ENCODE measurements around the gene CMTM4. TPM values are rescaled to one million over a fixed set of nuclear protein-coding genes. Genes with fewer than 3 reads are reported as not detected.

The CMTM4 gene
- polyA plus RNA-seq, 1 donor (not counting 4 experiments of a cell fraction or from before 2014, with no cell fraction given): 23.1 TPM

- H3K4me3 ChIP-seq (ENCODE audit: control insufficient read depth in 2 of 3, extremely low read depth in 1 of 3, insufficient read depth in 2 of 3, low read depth in 1 of 3, low read length in 3 of 3): no peak overlapping the region
- H4K20me1 ChIP-seq (ENCODE audit: control insufficient read depth, extremely low read depth, insufficient read depth, low read length): no peaks in the 10 kb centered on the region
- FAIRE-seq (no peak), DNase-seq (ENCODE audit: low read depth, low spot score) (no peak)
- H3K79me2 ChIP-seq (ENCODE audit: control insufficient read depth, insufficient read depth, low read length): no peaks in the 10 kb centered on the region
- H3K4me1 ChIP-seq (ENCODE audit: control insufficient read depth, extremely low read depth, insufficient read depth, low read length): peaks cover 24% of the 10 kb centered on the region
- no peak overlapping the region for H3K9ac ChIP-seq (ENCODE audit: control insufficient read depth, extremely low read depth, insufficient read depth, low read length)
- no peak overlapping the region for H3K27ac ChIP-seq (ENCODE audit: control insufficient read depth, insufficient read depth, low read length)
- dilution Hi-C loops (cut with MboI; ENCODE audit: extremely low pct_ligation_motif_present, low sequenced_read_pairs): no loop called here
- peak overlapping the region; percentile 28 for H3K4me2 ChIP-seq (ENCODE audit: control insufficient read depth, extremely low read depth, insufficient read depth, low read depth, low read length)
- H2AFZ ChIP-seq (ENCODE audit: control insufficient read depth, low read length): no peak overlapping the region
- H3K9me3 ChIP-seq (ENCODE audit: control insufficient read depth, low read depth, low read length): no peaks in the 10 kb centered on the region
- TF ChIP-seq EZH2 (IDR thresholded peaks at IDR 0.05; ENCODE audit: low read length): no peak
- no peak for TF ChIP-seq CTCF (optimal IDR thresholded peaks at IDR 0.05 in 1 of 3, IDR thresholded peaks at IDR 0.05 in 1 of 3, conservative IDR thresholded peaks at IDR 0.05 in 1 of 3; ENCODE audit: extremely low read depth in 1 of 3, insufficient read depth in 2 of 3, low read length in 3 of 3)
- H3K9me1 ChIP-seq (ENCODE audit: control insufficient read depth, extremely low read depth, insufficient read depth, low read length): no peaks in the 10 kb centered on the region
- peaks cover 4 to 18% of the 10 kb centered on the region in 2 experiments for H3K36me3 ChIP-seq (ENCODE audit: control insufficient read depth in 2 of 2, extremely low read depth in 1 of 2, insufficient read depth in 2 of 2, low read length in 2 of 2)
- no peaks in the 10 kb centered on the region for H3K27me3 ChIP-seq (ENCODE audit: control insufficient read depth, extremely low read depth, insufficient read depth, low read length)
These were observed 78.8 kb downstream of the CMTM4 start for GRCh38 chr16:66617728-66618127.

GRCh38 chr16:66617010-66617434 lies 79.5 kb downstream of the CMTM4 start:
- no peaks in the 10 kb centered on the region for H3K9me3 ChIP-seq (ENCODE audit: control insufficient read depth, low read depth, low read length)
- no peak for FAIRE-seq

More at GRCh38 chr16:66617010-66617434, 79.5 kb downstream of the CMTM4 start:
- Histone ChIP-seq H2AFZ (ENCODE audit: control insufficient read depth, low read length) (no peak overlapping the region), H3K79me2 (ENCODE audit: control insufficient read depth, insufficient read depth, low read length) (no peaks in the 10 kb centered on the region), H3K9ac (ENCODE audit: control insufficient read depth, extremely low read depth, insufficient read depth, low read length) (no peak overlapping the region), H3K27ac (ENCODE audit: control insufficient read depth, insufficient read depth, low read length) (no peak overlapping the region), H3K4me1 (ENCODE audit: control insufficient read depth, extremely low read depth, insufficient read depth, low read length) (peaks cover 24% of the 10 kb centered on the region), H3K4me3 (ENCODE audit: control insufficient read depth in 2 of 3, extremely low read depth in 1 of 3, insufficient read depth in 2 of 3, low read depth in 1 of 3, low read length in 3 of 3) (no peak overlapping the region), H3K4me2 (ENCODE audit: control insufficient read depth, extremely low read depth, insufficient read depth, low read depth, low read length) (no peak overlapping the region), H3K9me1 (ENCODE audit: control insufficient read depth, extremely low read depth, insufficient read depth, low read length) (no peaks in the 10 kb centered on the region), H3K36me3 (ENCODE audit: control insufficient read depth in 2 of 2, extremely low read depth in 1 of 2, insufficient read depth in 2 of 2, low read length in 2 of 2) (peaks cover 5 to 20% of the 10 kb centered on the region in 2 experiments), H3K27me3 (ENCODE audit: control insufficient read depth, extremely low read depth, insufficient read depth, low read length) (no peaks in the 10 kb centered on the region), H4K20me1 (ENCODE audit: control insufficient read depth, extremely low read depth, insufficient read depth, low read length) (no peaks in the 10 kb centered on the region)
- no peak for DNase-seq (ENCODE audit: low read depth, low spot score)
- TF ChIP-seq EZH2 (IDR thresholded peaks at IDR 0.05; ENCODE audit: low read length) (no peak), CTCF (optimal IDR thresholded peaks at IDR 0.05 in 1 of 3, IDR thresholded peaks at IDR 0.05 in 1 of 3, conservative IDR thresholded peaks at IDR 0.05 in 1 of 3; ENCODE audit: extremely low read depth in 1 of 3, insufficient read depth in 2 of 3, low read length in 3 of 3) (no peak)
- dilution Hi-C loops (cut with MboI; ENCODE audit: extremely low pct_ligation_motif_present, low sequenced_read_pairs): no loop called here
